HG02623 (cell line): ENCODE measurements around the gene PNMT.
"Not testable (repeated sequence)": the region's sequence is repeated elsewhere in the genome, so short reads cannot be mapped to it uniquely, and the experiment has no call there.

ENCODE experiments used
- ATAC-seq: cut with Tn5 transposase; IDR thresholded peaks from one replicate; pipeline ENCODE4 v1.9.1; 2021; ENCODE audit warnings: moderate library complexity; ENCODE audit not compliant: unreplicated experiment

PNMT gene

DNA sequence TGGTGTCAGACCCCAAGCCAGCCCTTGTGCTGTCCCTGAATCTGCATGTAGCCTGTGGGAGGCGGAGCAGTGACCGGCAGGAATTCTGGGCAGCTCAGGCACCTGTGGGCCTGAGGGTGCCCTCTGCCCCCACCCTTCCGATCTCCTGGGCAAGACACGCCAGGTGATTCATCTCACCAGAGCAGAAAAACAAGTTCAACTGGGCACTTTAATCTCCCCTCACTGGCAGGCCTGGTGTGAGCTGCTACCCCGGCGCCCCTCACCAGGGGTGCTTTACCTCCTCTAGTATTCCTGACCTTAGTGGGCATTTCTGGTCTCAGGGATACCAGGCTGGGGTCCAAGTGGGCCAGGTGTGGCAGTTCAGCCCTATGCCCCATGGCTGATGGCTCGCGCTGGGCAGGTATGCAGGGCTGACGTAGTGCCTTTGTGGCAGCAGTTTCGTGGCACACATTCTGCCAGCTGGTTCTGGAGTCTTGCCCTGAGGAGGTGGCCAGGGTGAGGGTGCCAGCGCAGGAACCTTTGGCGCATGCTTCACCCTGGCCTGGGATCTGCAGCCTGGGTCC lies 37.6 kb downstream of the PNMT start:
- ATAC-seq, result no peak

GRCh38 chr17:39706383-39706782 lies 38.1 kb downstream of the PNMT start:
- no peak for ATAC-seq

- no peak for ATAC-seq
Observed at GRCh38 chr17:39706921-39707337, 38.7 kb downstream of the PNMT start.

DNA sequence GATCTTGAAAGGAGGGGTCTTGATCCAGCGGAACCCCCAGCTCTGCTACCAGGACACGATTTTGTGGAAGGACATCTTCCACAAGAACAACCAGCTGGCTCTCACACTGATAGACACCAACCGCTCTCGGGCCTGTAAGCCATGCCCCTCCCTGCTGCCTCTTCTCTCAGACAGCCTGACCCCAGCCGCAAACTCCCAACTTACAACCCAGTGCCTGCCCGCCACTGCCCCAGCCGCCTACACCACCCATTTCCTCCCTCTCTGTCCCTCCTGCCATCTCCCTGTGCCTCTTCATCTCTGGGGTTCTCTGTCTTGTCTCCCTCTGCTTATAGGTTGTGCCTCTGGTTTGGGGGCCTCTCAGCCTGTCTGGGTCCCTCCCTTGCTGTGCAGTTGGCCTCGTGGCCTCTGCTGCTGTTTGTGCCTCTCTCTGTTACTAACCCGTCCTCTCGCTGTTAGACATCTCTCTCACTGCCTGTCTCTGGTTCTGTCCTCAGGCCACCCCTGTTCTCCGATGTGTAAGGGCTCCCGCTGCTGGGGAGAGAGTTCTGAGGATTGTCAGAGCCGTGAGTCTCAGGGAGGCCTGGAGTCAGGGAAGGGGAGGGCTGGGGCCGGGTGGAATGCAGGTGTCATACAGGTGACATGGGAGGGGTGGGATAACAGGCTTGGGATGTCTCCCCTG lies 41.2 kb downstream of the PNMT start:
- ATAC-seq, result no peak

DNA sequence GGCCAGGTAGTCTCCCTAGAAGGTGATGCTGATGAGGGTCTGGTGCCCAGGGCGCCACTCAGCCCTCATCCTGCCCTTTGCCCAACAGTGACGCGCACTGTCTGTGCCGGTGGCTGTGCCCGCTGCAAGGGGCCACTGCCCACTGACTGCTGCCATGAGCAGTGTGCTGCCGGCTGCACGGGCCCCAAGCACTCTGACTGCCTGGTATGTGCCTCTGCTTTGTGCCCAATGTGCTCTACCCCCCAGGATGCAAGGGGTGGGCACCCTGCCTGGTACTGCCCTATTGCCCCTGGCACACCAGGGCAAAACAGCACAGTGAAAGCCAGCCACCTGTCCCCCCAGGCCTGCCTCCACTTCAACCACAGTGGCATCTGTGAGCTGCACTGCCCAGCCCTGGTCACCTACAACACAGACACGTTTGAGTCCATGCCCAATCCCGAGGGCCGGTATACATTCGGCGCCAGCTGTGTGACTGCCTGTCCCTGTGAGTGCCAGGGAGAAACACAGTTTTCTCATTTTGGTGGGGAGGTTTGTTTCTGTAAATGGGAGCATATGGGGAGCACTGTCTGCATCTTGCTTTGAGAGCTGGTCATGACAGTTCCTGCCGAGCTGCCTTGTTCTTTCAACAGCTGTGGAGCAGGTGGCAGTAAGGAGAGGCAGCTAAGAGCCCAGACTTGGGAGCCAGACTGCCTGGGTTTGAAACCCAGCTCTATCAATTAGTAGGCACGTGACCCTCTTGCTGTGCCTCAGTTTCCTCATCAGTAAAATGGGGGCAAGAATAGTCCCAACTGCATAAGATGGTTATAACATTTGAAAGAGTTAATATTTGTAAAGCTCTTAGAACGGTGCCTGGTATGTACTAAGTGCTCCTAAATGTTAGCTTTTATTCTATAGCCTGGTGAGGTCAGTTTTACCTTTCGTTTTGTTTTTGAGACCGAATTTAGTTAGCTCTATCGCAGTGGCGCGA lies 42.0 kb downstream of the PNMT start:
- no peak for ATAC-seq

- ATAC-seq, result not testable (repeated sequence)
Observed at GRCh38 chr17:39711071-39711470, 42.8 kb downstream of the PNMT start.

GRCh38 chr17:39711851-39712250 lies 43.6 kb downstream of the PNMT start:
- no peak for ATAC-seq

GRCh38 chr17:39714234-39714633 lies 46.0 kb downstream of the PNMT start:
- no peak for ATAC-seq

DNA sequence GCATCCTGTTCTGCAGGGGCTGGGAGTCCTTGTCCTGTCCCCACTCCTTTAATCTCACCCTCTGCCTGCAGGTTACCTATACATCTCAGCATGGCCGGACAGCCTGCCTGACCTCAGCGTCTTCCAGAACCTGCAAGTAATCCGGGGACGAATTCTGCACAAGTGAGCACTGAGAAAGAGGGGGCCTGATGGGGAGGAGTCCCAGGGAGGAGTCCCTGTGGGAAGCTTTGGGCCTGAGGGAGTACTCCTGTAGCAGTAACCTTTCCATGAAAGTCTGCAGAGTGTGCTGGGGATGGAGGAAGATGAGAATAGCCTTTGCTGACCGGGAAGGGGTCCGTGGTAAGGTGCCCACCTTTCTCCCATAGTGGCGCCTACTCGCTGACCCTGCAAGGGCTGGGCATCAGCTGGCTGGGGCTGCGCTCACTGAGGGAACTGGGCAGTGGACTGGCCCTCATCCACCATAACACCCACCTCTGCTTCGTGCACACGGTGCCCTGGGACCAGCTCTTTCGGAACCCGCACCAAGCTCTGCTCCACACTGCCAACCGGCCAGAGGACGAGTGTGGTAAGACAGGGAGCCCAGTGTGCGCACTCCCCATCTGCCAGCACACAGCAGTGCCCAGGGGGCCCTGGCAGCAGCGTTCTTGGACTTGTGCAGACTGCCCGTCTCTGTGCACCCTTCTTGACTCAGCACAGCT lies 47.3 kb downstream of the PNMT start:
- ATAC-seq, result no peak

DNA sequence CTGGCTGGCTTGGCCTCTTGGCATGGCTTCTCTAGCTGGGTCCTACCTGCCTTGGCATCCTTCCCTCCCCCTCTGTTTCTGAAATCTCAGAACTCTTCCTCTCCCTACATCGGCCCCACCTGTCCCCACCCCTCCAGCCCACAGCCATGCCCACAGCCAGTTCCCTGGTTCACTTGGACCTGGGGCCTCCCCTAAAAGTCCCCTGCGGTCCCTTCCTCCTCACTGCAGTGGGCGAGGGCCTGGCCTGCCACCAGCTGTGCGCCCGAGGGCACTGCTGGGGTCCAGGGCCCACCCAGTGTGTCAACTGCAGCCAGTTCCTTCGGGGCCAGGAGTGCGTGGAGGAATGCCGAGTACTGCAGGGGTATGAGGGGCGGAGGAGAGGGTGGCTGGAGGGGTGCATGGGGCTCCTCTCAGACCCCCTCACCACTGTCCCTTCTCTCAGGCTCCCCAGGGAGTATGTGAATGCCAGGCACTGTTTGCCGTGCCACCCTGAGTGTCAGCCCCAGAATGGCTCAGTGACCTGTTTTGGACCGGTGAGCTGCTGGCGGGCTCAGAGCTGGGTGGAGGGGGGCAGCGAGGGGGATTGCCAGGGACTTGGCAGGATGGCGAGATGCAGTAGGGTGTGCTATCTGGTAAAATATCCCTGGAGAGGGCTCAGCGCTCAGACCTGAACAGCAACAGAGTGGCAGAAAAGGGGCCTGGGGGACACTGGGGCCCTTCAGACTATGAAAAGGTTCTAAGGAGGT lies 48.0 kb downstream of the PNMT start:
- ATAC-seq, result no peak

GRCh38 chr17:39716879-39717536 lies 48.8 kb downstream of the PNMT start:
- no peak for ATAC-seq

DNA sequence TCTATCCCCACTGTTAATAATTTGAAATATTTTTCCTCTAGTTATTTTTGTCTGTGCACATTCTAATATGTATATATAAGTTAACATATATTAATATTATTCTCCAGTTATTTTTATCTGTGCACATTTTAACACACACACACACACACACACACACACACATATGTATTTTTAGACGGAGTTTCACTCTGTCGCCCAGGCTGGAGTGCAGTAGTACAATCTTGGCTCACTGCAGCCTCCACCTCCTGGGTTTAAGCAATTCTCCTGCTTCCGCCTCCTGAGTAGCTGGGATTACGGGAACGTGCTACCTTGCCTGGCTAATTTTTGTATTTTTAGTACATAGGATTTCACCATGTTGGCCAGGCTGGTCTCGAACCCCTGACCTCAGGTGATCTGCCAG lies 49.4 kb downstream of the PNMT start:
- no peak for ATAC-seq

DNA sequence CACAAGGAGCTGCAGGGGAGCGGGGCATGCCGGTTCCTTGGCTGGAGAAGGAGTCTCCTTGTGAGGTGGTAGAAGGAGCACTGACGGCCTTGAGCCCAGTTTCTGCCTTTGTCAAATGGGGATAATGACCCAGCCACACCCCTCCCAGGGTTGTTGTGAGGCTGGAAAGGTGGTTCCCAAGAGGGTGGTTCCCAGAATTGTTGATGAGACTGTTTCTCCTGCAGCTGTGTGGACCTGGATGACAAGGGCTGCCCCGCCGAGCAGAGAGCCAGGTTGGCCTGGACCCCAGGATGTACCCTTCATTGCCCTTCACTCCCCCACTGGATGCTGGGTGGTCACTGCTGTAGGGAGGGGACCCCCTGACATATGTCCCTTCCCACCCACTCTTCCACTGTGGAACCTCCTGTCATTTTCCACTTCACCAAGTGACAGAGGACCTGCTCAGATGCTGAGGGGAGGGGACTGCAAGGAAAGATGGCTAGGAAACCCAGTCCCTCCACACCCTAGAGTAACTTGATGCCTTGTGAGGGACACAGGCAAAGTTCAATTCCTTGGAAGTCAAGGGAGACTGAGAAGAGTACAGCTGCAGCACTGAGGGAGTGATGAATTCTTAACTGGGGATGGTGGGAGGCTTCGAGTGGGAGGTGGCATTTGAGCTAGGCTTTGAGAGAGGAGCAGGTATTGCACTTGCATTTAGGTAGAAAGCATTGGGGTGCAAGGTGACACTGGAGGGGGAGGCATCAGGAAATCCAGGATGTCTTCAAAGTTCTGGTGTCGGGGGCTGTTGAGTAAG lies 51.5 kb downstream of the PNMT start:
- ATAC-seq, result no peak
